GM19351 (cell line): ENCODE measurements around the gene UBE2U.

Source experiments
- ATAC-seq: cut with Tn5 transposase; IDR thresholded peaks from one replicate; pipeline ENCODE4 v1.9.1; 2021; ENCODE audit warnings: mild to moderate bottlenecking, moderate library complexity; ENCODE audit not compliant: unreplicated experiment

The UBE2U gene

GRCh38 chr1:64290420-64290819, 87.0 kb downstream of the UBE2U start:
- no peak for ATAC-seq

- ATAC-seq: no peak
Measured at GRCh38 chr1:64291931-64292330, 88.5 kb downstream of the UBE2U start.

GRCh38 chr1:64292399-64292798, 89.0 kb downstream of the UBE2U start:
- ATAC-seq: no peak

DNA sequence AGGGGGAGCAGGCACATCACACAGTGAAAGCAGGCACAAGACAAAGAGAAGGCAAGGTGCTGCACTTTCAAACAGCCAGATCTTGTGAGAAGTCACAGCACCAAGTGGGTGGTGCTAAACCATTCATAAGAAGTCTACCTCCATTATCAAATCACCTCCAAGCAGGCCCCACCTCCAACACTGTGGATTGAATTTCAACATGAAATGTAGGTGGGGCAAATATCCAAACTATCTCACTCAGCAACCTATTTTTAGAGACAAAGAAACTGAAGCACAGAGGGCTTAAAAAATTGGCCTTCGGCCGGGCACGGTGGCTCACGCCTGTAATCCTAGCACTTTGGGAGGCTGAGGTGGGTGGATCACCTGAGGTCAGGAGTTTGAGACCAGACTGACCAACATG, 90.4 kb downstream of the UBE2U start:
- no peak for ATAC-seq

DNA sequence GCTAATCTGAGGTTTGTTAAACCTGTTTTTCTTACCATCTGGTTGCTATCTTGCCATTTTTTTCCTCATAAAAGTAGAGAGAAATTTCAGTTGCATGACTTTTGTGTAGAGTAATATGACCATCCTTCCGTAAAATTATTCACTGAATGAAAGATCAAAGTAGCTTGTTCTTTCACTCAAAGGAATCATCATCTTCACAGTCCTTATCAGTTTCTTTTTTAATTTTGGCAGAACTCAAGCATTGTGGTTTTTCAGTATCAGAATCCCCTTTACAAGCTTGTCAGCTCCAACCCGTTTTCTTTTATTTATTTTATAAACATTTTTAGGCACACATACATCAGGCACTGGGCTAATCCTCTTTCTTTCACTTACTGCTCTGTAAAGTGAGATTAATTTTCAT, 91.7 kb downstream of the UBE2U start:
- ATAC-seq: no peak

DNA sequence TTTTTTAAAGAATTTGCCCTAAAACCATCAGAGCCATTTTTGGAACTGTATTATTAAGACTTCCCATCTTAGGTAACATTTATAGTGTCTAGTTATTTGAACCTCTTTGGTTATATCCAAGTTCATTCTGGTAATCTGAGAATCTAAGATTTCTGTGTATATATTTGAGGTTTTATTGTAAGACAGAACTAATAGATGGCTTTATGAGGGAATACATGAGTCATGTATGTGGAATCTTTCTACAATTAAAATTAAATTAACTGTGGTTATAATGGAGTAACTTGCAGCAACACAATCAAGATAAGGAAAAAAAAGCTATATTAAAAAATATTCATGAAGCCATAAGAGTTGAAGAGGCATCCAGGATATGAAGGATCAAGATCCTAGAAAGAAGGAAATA, 92.1 kb downstream of the UBE2U start:
- ATAC-seq: no peak

DNA sequence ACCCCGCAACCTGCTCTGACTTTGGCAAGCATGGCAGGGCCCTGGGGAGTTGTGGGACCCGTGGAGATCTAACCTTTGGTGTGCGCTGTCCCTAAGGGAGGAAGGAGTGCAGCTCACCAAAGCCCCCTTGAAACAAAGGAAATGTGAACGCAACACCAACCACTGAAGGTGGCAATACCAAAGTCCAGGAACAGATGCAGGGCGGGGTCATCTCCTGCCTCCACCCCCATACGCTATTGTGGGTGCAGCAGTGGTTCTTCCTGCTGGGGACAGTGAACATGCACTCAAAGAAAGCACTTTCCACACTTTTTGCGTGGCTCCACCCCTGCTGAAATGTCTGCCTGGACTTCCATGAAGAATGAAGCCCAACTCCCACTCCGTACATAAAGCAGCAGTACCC, 93.0 kb downstream of the UBE2U start:
- ATAC-seq: no peak

DNA sequence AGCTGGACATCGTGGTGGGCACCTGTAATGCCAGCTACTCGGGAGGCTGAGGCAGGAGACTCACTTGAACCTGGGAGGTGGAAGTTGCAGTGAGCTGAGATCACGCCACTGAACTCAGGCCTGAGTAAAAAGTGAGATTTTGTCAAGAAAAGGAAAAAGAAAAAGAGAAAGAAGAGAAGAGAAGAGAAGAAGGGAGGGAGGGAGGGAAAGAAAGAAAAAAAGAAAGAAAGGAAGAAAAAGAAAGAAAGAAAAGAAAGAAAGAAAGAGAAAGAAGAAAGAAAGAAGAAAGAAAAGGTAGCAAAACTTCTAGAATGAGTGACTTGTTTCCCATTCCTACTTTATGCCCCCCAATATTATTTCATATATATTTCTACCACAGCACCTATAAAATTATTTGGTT, 98.8 kb downstream of the UBE2U start:
- no peak for ATAC-seq

DNA sequence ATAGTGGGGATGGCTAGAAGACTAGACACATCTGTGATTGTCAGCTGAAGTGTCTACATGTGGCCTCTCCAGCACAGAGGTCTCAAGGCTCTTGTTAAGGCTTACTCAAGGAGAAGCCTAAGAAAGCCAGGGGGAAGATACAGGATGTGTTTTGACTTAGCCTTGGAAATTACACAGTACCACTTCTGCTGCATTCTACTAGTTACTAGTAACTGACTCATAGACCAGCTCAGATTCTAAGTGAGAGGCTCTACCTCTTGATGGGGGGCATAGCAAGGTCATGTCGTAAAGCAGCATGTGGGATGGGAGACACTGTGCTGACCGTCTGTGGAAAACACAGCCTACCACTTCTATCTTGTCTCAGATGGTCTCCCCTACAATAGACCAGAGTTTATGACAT, 99.5 kb downstream of the UBE2U start:
- ATAC-seq: no peak

- ATAC-seq: no peak
Measured at GRCh38 chr1:64304823-64305222, 101.4 kb downstream of the UBE2U start.

DNA sequence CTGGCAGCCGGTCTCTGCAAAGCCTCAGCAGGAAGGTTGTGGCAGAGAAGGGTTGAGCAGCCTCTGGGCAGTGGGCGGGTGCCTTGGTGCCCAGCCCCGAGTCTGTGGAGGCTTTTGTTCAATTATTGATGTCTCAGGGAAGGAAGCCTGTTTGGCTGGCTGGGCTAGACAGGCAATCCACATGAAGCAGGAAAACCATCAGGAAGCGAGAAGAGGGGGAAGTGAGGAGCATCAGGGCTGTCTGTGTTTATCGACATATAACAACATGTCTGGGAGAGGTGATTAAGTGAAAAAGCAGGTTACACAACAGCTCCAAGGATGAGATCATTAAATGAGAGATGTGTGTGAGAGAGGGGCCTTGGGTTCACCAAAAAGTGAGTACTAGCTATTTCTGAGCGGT, 105.4 kb downstream of the UBE2U start:
- no peak for ATAC-seq

GRCh38 chr1:64309431-64309831, 106.0 kb downstream of the UBE2U start:
- ATAC-seq: no peak

- ATAC-seq: no peak
Measured at GRCh38 chr1:64310760-64311159, 107.3 kb downstream of the UBE2U start.

GRCh38 chr1:64312431-64312830, 109.0 kb downstream of the UBE2U start:
- ATAC-seq: no peak

DNA sequence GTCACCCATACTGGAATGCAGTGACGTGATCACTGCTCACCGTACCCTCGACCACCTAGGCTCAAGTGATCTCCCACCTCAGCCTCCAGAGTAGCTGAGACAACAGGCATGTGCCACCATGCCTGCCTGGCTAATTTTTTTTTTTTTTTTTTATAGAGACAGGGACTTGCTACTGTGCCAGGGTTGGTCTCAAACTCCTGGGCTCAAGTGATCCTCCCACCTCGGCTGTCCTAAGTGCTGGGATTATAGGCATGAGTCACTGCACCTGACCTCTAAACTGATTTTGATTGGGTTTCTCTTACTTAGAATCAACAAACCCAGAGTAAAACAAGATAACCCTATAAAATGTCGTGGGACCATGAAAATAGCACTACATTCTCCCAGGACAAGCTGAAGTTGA, 112.0 kb downstream of the UBE2U start:
- ATAC-seq: no peak
